GM12865 (cell line): ENCODE measurements around the gene ABCA4.

Experiments used
- DNase-seq: peaks from one replicate; pipeline ENCODE4 v3.0.0; 2010; ENCODE audit warnings: low read depth
- H3K4me3 ChIP-seq: 2 replicates; pipeline ENCODE4 v1.5.1; 2011; ENCODE audit warnings: mild to moderate bottlenecking, low read depth, low read length, control low read depth
- TF ChIP-seq, protein P1 (sequence below): IDR thresholded peaks from 2 replicates; pipeline ENCODE4 v1.5.1; 2011; ENCODE audit warnings: low read length, control low read depth, low read depth, inconsistent platforms; ENCODE audit not compliant: insufficient read depth; ENCODE audit errors: missing control alignments

The ABCA4 gene

DNA sequence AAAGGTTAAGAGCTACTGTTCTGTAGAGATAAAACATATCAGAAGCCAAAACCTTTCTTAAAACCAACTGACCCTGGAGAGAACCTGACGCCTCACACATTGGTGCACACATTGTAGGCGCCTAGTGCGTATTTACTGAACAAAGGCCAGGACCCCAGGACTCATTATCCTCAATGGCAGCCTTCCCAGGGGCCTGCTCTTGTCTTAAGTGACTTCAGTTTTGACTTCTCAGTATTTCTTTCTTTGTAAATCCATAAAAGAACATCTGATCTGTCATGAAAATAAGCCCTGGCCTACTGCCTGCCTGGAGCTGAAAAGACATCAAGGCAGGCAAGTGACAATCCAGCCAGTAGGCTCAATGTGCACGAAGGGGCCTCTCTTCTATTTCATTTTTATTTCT lies 27.6 kb downstream of the ABCA4 start:
- TF ChIP-seq, protein P1, sequence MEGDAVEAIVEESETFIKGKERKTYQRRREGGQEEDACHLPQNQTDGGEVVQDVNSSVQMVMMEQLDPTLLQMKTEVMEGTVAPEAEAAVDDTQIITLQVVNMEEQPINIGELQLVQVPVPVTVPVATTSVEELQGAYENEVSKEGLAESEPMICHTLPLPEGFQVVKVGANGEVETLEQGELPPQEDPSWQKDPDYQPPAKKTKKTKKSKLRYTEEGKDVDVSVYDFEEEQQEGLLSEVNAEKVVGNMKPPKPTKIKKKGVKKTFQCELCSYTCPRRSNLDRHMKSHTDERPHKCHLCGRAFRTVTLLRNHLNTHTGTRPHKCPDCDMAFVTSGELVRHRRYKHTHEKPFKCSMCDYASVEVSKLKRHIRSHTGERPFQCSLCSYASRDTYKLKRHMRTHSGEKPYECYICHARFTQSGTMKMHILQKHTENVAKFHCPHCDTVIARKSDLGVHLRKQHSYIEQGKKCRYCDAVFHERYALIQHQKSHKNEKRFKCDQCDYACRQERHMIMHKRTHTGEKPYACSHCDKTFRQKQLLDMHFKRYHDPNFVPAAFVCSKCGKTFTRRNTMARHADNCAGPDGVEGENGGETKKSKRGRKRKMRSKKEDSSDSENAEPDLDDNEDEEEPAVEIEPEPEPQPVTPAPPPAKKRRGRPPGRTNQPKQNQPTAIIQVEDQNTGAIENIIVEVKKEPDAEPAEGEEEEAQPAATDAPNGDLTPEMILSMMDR, result no peak
- H3K4me3 ChIP-seq, result no peak overlapping the region
- no peak for DNase-seq

DNA sequence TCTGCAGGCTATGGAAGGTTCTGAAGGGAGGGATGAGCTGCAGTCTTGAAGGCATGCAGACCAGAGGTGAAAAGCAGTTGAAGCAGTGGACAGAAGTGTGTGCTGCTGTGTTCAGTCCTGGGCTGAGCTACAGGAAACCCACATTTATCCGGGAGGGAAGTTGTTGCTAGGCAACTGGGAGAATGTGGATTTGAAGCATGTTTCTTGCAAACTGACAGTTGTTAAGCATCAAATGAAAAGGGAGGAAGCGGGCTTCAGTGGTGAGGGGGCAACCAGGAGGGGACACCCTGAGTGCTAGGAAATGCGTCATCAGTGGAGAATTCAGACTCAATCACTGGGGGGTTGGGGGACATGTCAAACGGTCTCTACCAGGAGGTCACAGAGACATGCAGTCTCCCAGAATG lies 28.7 kb downstream of the ABCA4 start:
- peak; percentile 30 for DNase-seq
- H3K4me3 ChIP-seq, result no peak overlapping the region
- TF ChIP-seq, protein P1, result no peak

DNA sequence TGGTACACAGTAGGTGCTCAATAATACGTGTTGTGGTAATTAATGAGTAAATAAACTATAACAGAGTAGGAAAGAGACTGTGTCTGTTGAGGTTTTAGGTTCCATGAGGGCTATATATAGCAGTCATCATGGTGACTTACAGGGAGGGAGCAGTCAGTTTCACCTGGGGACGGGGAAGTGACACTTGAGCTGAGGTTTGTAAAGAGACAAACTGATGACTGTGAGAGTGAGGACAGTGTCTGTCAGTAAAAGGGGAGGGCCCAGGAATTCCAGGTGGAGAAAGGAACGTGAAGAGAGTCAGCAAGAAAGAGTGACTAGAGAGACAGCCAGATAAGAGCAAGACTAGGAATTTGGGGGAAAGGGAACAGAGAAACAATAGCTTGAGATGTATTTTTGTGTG lies 30.2 kb downstream of the ABCA4 start:
- TF ChIP-seq, protein P1, result no peak
- H3K4me3 ChIP-seq, result no peak overlapping the region
- DNase-seq, result no peak

DNA sequence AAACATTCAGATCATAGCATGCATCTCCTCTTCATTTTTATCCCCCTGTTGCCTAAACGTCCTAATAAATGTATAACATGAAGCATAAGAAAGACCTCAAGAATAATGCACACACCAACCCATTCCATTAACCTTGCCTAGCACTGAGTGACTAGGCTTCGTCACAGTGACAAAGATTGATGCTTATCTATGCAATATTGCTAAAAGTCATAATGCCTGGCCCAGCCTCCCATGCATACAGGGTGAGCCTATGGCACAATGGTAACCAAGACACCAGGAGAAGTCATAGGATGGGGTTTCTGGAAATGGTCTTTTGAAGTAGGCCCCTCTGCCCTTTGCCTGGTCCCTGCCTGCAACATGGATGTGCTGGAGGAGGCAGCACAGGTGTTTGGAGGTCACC lies 33.8 kb downstream of the ABCA4 start:
- no peak overlapping the region for H3K4me3 ChIP-seq
- TF ChIP-seq, protein P1, result no peak
- no peak for DNase-seq

DNA sequence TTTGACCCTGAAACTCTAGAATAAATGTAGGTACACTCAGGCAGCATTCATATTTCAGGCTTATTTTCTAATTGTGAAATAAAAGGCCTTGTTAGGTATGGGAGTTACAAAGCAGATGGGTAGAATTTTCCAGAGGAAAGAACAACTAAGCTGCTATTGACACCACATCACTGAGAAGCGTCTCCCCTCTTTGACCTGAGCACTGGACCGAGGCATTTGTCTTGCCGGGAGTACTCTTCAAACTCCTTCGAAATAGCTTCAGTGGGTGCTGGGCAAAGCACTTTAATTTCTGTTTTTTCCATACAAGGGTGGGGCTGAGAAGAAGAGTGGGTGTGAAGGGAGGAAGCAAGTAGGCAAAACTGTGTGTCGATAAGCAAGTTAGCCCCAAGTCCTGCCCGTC lies 36.4 kb downstream of the ABCA4 start:
- no peak for DNase-seq
- TF ChIP-seq, protein P1, result no peak
- no peak overlapping the region for H3K4me3 ChIP-seq

DNA sequence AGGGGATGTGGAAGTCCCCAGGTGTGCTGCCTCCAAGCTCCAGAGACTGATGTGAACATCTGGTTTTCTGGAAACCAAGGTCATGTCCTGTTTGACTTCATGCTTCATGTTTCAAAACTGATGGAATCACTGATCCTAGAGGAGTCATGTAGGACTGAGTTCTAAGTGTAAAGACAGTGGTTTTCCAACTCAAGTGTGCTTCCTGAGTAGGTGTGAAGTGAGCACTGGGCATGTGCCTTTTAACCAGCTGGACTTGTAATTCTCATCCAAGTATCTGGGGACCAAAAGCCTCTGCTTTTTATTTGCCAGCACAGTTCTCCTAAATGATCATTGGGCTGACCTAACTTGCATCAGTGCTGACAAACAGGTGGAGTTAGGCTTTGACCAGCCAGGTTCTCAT lies 36.9 kb downstream of the ABCA4 start:
- no peak for DNase-seq

DNA sequence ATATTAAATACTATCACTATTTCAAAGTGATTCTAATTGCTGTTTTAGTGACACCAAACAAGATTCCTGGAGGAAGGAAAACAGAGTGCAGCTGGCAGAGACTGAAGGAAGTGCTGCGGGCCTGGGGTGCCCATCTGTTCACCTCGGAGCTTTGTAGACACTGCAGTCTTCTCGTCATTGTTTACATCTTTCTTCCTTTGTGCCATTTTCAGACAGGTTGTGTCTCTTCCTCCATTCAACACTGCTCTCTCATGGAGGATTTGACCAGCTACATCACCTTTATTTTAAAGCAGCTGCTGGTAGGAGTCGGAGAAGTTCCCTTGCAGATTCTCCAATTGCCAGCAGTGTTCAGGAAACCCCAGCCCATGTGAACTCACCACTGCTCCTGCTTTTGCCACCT lies 37.3 kb downstream of the ABCA4 start:
- no peak for DNase-seq
- no peak overlapping the region for H3K4me3 ChIP-seq
- TF ChIP-seq, protein P1, result no peak

More for the DNA sequence above, 36.9 kb downstream of the ABCA4 start:
- TF ChIP-seq, protein P1, result no peak
- no peak overlapping the region for H3K4me3 ChIP-seq
